GM19324 (cell line): ENCODE data around the gene HOMER1.
A peak's percentile ranks its signal among the peaks of the same experiment; 100 is the strongest.

ENCODE experiments used
- ATAC-seq: cut with Tn5 transposase; IDR thresholded peaks from one replicate; pipeline ENCODE4 v1.9.1; 2021; ENCODE audit warnings: mild to moderate bottlenecking, moderate library complexity; ENCODE audit not compliant: unreplicated experiment, low FRiP score

The HOMER1 gene, protein sequence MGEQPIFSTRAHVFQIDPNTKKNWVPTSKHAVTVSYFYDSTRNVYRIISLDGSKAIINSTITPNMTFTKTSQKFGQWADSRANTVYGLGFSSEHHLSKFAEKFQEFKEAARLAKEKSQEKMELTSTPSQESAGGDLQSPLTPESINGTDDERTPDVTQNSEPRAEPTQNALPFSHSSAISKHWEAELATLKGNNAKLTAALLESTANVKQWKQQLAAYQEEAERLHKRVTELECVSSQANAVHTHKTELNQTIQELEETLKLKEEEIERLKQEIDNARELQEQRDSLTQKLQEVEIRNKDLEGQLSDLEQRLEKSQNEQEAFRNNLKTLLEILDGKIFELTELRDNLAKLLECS

DNA sequence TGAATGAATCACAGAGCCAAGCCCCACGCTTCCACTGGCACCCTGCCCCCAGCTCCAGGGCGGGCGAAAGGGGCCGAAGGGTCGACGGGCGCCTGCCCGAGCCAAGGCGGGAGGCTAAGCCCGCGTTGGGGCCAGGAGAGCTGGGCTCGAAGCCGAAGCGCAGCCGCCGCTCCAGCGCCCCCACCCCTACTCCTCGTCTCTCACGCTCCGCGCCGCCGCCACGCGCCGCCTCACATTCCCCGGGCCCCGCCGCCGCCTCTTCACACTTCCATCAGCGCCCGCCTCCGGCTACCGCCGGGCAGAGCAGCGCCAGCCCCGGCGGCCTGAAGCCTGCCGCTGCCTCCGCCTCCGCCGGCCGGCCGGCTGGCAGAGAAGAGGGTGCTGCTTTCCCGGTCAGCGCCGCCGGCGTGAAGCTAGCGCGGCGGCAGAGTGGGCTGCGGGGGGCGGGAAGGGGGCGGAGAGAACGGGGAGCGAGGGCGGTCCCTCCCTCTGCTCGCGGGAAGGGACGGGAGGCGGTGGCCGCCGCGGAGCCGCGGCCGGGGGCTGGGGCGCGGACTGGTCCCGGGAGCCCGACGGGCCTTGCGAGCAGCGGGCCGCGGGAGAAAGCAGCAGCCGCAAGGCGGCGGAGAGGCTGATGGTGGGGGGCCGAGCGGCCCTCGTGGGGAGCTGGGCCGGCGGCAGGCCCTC lies at the start of gene HOMER1:
TSS of gene HOMER1 (minus strand) at position 431 of the 687 bp plus-strand sequence. CDS start 1,360 bp downstream, outside the sequence.
- peak; percentile 75 for ATAC-seq

DNA sequence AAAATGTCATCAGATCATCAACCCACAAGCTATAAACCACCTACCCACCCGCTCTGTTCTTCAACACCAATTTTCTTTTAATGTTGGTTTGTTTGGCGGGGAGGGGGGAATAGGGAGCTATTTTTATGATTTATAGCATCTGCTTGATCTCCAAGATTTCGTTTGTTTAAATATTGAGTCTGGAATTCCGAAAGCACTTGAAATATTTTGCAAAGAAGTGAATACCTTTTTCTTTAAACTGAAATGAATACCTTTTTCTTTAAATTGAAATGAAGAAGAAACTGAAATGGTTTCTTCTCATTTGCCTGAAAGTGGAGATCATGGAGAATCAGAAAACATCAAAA lies 49.3 kb upstream of the HOMER1 start:
- ATAC-seq = no peak

DNA sequence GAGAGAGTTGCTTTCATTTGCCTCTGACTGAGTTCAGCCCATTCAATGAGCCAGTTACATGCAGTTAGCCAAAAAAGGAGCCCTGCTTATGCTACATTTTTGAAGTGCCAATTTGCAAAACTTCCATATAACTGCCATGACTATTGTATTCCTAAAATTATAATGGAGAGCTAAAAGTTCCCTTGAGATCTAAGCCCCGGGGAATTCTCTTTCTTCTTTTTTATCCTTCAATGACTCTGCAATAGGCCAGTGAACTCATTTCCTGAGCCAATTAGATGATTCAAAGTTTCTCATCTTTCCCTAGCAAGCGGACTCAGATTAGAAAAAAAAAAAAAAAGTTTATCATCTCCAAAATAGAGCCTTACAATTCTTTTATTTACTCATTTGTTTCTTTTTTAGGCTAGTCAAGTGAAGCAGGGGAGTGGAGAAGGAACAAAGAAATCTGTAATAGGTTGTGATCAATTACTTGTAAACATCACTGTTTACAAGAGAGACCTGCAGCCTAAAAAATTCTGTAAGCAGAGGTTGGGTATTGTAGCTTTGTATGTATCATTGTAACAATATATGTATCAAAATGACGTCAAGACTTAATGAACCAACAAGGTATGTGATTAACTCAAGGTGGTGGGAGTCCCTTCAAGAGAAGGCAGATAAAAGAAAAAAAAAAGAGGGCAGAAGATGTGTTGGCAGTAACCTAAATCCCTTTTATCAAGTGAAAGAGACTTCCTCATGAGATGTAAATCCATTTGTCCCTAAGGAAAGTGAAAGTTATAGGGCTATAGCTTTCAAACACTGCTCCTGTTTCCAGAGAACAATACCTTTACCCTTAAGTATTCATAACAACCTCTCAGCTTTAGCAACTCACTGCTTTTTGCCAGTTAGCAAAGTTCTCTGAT lies 48.7 kb upstream of the HOMER1 start:
- ATAC-seq = no peak

DNA sequence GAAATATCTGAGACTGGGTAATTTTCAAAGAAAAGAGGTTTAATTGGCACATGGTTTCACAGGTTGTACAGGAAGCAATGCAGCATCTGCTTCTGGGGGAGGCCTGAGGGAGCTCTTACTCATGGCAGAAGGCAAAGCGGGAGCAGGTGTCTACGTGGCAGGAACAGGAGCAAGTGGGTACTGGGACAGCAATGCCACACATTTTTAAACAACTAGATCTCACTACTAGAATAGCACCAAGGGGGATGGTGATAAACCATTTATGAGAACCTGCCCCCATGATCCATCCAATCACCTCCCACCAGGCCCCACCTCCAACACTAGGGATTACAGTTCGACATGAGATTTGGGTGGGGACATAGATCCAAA lies 47.6 kb upstream of the HOMER1 start:
- no peak for ATAC-seq

DNA sequence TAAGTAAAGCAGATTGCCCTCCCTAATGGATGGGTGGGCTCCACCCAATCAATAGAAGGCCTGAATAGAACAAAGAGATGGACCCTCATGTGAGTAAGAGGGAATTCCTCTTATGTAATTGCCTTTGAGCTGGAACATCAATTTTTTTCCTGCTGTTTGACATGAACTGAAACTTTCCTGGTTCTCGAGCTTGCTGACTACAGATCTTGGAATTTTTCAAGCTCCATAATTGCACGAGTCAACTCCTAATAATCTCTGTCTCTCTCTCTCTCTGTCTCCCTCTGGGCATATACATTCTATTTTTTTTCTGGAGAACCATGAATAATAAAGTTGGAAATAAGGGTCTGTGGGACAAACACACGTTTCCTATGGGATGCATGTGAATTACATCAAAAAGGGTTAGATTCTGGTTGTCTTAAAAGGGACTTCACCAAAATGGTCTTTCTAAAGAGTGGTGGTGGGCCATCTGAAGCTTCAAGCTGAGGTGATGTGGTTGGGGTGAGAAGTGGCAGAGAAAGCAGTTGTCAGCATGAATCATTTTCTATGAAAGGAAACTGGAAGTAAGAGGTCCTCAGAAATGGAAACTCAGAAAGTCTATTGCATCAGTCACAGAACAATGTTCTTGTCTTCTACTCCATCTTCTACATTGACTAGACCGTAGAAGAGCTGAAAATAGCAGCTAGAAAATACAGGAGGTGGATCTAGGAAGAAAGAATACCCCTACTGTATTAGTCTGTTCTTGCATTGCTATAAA lies 47.0 kb upstream of the HOMER1 start:
- ATAC-seq = no peak

DNA sequence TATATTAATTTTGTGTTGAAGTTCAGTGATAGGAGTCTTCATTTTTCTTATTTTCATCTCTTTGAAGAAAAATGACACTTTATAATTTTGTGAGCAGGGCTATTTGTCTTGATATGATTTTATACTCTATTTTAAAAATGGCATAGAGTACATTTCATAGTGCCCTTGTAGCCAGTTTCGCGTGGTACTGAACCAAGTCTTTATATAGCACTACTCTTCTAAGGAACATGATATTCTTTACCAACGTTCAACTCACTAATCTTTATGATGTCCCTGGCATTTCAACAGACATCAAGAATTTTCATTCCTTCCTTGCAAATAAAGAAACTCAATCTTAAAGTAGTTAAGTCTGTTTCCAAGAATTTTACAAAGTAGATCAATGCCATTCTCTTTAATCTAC lies 41.5 kb upstream of the HOMER1 start:
- ATAC-seq = no peak

DNA sequence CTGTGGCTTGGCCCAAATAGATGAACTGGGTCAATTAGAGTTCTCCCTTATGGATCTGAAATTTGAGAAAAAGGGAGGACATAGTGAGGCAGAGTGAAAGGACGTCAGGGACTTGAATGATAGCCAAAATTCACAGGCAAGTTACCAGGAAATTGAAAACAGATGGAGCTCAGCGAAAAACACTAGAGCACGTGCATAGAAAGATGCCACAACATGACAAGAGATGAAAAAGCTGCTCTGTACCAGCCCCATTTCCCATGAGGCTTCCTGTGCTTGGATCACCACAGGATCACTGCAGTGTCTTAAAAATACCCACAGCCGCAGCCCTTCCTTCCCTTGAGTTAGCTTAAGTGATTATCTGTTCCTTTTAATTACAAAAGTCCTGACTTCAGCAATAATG lies 39.0 kb upstream of the HOMER1 start:
- ATAC-seq = no peak

DNA sequence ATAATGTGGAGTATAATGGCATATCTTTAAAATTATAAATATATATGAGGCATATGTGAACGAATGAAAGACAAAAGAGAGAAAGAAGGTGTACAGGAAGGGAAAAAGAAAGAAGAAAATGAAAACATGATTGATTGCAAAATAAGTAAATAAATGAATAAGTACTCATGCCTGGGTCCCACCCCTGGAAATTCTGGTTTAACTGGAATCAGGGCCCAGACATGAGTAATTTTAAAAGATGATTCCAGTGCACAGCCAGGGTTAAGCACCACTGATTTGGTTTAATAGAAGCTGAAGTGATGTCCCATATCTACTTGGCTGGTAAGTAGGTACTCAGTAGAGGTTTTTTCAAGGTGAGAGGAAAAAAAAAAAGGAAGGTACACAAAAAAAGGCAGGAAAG lies 34.0 kb upstream of the HOMER1 start:
- ATAC-seq = no peak

DNA sequence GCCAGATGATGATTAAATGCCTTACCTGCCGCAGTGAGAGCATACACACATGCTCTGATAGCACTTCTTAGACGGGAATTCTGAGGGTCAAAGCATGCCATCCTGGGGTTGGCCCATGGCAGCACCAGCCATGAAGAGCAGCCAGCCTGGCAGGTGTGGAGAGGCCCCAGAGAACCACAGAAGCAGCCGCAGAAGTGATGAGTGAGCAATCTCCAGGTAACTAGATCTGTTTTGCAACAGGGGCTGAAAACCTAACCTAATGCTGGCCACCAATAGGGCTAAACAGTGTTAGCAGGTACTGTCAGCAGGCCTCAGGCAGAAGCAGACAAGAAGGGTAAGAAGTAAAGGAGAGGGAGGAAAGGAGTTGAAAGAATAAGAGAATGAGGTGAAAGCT lies 33.5 kb upstream of the HOMER1 start:
- ATAC-seq = no peak

DNA sequence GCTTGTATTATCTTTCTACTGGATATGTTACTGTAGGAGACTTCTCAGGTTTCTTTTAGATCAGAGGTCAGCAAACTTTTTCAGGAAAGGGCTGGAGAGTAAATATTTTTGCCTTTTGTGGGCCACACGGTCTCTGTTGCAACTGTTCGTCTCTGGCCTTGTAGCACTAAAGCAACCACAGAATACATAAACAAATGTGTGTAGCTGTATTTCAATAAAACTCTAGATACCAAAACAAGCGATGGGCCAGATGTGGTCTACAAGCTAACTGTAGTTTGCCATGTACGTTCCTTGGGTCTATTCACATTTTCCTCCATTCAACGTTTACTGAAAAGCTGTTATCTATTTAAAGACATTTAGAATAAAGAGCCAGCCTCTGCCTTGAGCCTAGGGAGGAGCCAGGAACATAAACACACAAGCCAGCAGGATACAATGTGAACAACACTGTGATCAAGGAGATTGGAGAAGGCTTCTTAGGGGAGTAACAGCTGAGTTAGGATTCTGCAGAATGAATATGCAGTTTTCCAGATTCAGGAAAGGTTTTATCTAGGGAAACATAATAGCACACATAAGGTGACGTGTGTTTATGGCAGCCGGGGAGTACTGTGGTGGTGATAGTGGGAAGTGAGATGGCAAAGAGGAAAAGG lies 33.0 kb upstream of the HOMER1 start:
- ATAC-seq = no peak

DNA sequence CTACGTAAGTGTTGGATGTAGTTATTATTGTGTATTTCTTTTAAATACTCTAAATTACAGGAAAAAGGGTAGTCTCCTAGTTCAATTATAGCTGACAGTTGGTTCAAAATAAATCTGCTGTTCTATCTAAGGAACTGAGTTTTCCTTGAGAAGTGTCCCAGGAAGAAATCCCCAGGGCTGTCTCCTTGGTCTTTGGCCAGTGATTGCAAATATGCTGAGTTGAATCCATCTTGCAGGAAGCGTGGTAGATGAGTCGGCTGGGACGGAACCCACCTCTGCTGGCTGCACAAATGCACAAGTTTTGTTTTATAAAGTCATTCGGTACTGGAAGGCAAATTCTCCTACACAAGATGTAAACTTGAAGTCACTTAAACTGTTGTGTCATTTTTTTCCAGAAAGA lies 30.2 kb upstream of the HOMER1 start:
- no peak for ATAC-seq

DNA sequence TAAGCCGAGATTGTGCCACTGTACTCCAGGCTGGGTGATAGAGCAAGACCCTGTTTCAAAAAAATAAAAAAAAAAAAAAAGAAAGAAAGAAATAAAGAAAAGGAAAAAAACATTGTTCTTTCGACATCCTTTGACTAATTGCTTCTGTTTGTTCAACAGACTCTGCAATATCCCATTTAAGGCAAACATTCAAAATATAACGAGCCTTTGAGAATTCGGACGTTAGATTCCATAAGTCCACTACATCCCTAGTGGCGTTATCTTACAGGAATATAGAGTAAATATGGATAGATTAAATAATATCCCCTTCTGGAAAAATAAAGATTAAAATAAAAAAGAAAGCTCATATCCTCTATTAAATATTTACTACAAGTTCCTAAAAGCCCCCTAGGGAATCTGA lies 27.0 kb upstream of the HOMER1 start:
- no peak for ATAC-seq

DNA sequence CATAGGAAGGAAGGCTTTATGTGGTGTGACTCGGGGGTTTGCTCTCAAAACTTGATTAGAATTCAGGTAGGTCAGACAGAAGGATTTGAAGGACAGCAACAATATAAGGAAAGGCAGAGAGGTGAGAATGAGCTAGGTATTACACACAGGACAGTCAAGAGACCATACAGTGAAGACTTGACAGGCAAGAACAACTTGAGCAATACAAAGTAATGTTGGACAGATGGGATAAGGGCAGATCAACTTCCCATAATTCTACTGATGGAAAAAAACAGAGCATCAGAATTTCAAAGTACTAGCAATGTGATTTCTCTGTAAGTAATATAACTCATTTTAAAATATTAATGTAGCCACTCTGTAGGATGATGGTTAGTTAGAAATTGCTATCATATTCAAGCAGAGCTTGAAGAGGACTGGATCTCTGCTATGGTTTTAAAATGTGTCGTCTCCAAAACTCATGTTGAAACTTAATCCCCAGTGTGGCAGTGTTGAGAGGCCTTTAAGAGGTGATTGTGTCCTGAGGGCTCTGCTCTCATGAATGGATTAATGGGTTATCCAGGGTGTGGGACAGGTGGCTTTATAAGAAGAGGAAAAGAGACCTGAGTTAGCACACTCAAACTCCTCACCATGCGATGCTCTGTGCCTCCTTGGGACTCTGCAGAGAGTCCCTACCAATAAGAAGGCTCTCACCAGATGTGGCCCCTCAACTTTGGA lies 22.4 kb upstream of the HOMER1 start:
- ATAC-seq = no peak

DNA sequence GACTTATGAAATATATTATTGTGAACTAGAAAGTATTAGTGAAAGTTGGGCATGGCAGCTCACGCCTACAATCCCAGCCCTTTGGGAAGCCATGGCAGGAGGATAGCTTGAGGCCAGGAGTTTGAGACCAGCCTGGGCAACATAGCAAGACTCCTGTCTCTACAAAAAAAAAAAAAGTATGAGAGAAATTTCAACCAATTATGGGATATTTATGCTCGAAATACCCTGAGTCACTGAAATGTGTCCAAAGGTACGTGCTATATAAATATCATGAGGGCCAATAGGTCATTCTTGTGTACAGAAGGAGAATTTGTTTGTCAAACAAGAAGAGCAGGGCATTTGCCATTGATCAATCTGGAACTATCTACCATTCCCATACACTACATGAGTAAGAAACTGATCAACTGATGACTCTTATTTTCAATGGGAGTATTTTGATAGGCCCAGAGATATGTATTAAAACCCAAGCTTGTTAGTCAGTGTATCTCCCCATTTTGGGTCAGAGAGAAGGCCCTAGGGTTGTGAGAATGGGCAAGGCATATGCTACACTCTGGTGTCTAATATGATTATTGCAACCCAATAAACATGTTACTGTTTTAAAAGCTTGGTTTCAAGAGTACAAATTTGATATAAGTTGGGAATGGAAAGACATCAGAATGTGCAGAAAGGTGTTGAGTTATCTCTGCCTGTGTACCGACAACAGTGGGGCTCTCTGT lies 21.7 kb upstream of the HOMER1 start:
- ATAC-seq = no peak

DNA sequence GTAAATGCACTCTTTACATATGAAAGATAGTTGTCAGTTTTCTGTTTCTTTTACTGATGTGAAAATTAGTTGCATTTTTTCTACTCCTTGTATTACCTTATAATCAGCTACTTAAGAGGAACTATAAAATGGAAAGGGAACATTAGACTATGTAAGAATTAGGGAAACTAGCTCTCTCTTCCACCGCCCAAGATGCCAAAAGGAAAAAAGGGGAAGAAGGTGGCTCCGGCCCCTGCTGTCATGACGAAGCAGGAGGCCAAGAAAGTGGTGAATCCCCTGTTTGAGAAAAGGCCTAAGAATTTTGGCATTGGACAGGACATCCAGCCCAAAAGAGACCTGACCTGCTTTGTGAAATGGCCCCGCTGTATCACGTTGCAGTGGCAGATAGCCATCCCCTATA lies 15.2 kb upstream of the HOMER1 start:
- ATAC-seq = no peak

DNA sequence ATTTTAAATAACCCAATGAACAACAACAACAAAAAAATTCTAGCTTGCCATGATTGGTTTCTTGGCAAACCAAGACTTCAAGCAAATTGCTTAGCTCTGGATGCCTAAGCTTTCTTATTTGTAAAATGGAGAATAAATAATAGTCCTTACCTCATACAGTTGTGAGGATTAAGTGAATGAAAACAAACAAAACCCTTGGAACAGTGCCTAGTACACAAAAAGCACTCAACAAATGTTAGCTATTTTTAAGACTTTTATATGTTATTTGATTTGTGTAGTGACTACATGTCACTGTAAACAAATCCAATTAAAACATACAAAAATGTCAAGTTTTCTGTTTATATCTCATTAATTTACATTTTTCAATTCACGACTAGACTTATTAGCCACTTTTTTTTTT lies 13.5 kb upstream of the HOMER1 start:
- ATAC-seq = no peak

DNA sequence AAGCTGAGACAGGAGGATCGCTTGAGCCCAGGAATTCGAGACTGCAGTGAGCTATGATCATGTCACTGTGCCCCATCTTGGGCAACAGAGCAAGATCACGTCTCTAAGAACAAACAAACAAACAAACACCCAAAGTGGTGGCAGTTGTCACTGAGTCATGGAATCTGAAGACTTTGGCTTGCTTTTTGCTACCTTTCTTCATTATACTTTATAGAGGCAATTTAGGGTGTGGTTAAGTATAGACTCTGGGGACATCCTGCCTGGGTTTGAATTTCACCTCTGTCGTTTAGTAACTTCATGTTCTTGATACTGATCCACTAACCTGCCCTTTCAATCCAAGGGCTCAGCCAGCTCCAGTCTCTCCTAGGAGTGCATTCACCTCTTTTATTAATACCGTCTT lies 13.0 kb upstream of the HOMER1 start:
- no peak for ATAC-seq

DNA sequence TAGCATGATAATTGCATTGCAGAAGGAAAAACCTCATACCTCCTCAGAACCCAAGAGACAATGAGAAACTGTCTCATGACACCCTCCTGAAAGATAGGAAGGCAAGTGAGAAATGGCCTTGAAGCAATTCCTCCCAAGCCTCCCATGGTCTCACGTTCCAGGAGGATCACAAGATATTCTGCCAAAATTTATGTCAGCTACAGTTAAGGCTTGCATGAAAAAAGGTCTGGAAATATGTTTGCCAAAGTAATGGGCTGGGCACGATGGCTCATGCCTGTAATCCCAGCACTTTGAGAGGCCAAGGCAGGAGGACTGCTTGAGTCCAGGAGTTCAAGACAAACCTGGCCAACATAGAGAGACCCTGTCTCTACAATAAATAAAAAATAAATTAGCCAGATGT lies 12.6 kb upstream of the HOMER1 start:
- no peak for ATAC-seq

DNA sequence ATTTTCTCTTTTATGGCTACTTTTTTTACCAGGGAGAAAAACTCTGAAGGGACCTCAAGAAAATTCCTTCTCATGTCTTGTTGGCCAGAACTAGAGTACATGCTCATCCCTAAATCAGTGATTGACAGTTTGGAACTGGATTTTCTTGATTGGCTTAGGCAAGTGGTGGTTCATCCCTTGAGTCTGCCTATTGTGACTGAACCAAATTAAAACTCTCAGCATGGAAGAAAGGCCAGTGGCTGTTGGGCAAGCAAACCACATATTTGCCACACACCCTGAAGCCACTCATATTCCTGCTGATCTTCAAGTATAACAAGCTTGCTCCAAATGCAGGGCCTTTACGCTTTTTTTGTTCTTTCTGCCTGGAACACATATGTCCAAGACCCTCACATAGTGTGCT lies 7.2 kb upstream of the HOMER1 start:
- ATAC-seq = no peak
